NCI-H526 (cell line): ENCODE measurements around the gene TPCN2.

Source experiments
- DNase-seq, 2 experiments: peaks; one replicate each; lab custom pipeline; 2025; lab: John Stamatoyannopoulos, UW

The TPCN2 gene

DNA sequence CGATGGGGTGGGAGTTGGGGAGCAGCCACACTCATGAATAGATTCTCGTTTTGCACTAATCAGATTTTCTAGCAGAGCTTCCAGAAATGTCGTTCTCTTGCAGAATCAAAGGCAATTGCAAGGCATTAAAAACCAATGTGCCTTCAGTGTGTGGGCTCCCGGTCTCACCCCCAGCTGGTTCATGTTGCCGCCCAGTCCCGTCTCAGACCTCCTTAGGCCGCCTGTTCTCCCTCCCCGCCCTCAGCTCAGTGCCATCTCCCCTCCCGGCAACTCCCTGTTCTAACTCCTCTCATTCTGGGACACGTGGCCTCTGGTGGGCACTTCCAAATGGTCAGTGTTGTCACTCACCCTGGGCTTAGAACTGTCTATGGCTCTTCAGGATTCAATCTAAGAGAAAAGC is 64.5 kb downstream of the TPCN2 start:
- DNase-seq: no peak

DNA sequence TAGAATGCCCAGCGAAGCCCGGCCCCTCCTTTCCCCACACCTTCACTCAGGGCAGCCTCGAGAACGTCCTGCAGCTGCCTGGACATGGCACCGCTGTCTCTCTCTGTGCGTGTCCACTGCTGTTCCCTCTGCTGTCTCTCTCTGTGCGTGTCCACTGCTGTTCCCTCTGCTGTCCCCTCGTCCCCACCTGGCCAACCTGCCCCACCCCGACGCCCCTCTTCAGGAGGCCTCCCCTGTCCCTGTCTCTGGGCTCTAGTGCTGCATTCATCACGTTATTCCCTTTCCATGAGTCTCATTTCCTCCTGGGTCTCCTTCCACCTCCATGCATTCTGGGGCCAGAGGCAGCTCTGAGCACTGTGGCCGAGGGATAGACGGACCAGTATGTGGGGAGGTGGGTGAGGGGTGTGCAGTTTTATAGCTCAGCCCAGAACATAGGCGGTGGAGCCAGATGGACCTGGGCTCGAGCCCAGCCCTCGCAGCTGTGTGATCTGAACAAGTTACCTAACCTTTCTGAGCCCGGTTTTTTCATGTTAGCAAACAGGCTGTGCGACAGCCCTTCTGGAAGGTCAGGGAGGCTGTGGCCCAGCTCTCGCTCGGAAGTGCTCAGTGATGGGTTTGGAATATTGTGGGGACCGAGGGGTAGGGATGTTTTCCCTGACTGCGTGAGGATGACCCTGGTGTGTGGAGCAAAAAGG is 65.1 kb downstream of the TPCN2 start:
- no peak for DNase-seq

DNA sequence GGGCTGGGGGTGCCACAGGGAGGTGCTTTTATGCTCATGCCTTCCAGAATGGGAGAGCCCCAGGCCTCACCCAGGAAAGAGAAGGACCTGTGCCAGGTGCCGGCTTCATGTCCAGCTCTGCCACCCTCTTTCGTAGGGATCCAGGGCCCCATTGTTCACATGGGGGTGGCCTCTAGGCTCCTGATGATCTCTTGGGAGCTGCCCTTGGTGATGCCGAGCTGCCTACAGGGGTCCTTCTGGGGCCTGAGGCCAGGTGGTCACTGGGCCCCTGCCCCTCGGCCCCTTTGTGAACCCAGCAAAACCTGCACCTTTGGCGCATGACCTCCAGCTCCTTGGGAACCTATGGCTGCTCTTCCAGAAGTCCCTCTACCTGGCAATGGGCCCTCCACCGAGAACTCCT is 65.6 kb downstream of the TPCN2 start:
- no peak for DNase-seq

DNA sequence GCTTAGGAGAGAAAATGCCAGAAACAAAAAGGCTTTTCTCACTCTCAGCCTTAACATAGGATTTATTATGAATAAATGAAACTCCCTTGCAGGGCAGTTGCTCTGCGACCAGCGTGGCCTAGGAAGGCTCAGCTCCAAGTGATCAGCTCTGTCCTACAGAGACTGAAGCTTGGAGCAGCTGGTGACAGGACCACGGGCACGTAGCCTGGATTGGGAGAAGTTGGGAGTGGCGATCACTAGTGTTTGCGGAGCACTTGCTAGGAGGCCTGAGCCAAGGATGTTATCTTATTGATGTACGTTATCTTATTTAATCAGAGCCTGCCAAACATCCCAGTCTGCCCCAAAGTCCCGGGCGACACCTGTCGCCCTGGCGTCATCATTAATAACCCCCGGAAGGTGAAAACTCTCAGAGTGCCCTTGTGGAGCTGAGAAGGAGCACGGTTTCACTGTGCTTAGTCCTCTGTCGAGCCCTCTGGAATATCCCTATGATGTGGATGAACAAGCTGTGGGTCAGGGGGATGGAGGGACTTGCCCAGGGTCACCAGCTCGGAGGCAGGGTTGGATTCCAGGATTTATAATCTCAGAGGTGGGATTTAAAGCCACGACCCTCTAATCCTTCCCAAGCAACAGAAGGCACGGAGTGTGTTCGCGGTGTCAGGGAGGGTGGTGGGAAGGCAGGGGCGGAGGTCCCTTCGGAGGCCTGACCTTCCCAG is 66.2 kb downstream of the TPCN2 start:
- DNase-seq: no peak

DNA sequence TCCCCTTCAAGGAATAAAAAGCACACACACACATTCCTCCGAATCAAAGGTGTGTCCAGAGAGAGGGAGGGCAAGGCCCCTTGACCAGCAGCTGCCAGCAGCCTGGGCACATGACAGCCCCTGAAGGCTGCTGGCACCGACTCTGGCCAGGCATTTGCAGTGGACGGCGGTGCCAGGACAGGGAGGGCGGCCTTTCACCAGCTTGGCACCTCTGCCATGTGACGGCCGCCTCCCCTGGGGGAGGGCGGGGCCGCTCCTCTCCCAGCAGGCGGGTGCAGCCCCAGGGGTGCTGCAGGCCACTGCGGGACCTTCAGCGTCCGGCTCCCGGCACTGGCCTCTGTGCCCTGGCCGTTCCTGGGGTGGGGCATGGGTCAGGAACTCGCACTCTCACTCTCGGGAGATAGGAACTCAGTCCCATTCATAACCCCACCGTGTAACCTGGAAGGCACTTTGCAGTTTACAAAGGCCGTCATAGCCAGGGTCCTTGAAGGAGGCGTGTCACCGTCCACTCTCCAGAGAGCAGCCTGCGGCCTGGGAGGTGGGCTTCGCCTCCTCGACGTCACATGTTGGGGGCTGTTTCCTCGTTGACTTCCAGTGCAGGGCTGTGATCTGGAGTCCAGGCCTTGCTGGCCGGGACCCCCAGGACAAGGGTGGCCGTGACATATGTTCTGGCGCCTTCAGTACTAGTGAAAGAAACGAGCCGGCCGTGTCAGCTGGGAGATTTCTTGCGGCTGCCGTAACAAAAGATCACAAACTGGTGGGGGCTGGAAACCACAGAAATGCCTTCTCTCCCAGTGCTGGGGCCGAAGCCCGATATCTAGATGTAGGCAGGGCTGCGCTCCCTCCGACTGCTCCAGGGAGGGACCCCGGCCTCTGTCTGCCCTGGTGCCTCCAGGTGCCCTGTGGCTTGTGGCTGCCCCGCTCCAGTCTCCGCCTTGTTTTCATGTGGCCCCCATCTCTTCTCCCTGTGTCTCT is 67.1 kb downstream of the TPCN2 start:
- no peak for DNase-seq

DNA sequence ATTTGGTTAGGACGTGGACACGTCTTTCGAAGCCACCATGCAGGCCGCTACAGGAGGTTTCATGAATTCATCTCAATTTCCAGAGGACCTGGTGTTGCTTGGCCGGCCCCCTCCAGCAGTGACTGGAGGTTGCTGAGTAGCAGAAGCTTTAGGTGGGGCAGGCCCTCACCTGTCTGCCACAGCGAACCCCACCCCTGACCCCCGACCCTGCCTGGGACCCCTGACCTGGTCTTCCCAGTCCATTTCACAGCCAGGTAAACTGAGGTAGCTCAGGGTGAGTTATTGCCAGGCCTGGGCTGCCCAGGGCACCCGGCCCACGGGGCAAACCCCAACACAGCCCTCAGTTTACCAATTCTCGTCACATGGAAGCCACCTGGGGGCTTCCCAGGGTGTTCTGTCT is 67.9 kb downstream of the TPCN2 start:
- DNase-seq: no peak

DNA sequence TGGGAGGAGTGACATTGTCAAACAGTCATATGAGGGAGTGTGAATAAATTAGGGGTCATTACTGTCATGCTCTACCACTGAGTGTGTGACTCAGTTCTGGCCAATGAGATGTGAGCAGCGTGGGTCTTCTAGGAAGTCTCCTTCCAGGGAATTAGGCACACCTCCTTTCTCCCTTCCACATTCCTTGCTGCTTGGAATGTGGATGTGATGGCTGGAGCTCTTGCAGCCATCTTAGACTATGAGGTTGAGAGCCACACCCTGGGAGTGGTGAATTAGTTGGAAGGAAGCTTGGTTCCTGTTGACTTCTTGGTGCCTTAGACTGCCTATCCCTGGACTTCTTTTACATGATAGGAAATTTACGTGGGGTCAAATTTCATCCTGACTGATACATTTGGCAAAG is 70.5 kb downstream of the TPCN2 start:
- no peak for DNase-seq

DNA sequence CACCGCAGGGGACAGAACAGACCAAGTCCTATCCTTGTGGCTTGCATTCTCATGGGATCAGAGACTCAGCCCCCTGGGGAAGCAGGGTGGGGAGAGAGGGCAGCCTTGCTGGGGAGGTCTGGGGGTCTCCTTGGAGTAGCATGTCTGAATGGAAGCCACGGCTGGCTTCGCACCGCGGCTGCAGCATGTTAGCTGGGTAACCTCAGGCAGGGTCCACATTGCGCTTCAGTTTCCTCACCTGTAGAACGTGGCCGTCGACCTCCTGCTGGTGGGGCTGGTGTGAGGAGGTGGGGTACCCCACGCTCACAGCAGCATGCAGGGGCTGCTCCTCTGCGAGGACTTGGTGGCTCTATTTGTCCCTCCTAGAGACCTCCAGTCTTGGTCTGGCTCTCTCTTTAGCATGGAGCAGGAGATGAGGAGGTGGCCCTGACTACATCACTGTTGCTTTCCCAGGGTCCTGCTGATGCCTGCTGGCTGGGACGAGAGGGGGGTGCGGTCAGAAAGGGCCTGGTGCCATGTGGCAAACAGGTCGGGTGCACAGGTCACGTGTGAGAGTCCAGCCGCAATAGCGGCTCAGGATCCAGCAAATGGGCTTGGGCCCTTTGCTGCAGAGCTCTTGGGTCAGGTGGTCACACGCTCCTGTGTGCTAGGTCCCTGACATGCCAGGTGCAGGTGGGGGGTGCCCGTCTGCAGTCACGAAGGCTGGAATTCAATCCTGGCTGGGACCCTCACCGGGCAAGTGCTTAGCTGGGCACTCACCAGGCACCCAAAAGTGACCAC is 71.6 kb downstream of the TPCN2 start:
- DNase-seq: no peak

DNA sequence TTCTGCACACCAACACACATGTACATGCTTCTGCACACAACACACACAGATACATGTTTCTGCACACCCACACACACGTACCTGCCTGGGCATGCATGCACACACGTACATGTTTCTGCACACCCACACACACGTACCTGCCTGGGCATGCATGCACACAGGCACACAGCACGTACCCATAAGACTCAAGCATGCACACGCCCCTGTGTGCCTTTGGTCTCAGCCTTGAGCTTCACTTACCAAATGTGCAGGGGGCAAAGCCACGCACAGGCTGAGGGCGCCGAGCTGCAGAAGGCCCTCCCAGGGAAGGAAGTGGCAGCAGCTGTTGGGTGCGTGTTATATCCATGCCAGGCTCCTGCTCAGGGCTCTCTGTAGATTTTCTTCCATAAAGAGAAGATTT is 72.3 kb downstream of the TPCN2 start:
- DNase-seq: no peak

DNA sequence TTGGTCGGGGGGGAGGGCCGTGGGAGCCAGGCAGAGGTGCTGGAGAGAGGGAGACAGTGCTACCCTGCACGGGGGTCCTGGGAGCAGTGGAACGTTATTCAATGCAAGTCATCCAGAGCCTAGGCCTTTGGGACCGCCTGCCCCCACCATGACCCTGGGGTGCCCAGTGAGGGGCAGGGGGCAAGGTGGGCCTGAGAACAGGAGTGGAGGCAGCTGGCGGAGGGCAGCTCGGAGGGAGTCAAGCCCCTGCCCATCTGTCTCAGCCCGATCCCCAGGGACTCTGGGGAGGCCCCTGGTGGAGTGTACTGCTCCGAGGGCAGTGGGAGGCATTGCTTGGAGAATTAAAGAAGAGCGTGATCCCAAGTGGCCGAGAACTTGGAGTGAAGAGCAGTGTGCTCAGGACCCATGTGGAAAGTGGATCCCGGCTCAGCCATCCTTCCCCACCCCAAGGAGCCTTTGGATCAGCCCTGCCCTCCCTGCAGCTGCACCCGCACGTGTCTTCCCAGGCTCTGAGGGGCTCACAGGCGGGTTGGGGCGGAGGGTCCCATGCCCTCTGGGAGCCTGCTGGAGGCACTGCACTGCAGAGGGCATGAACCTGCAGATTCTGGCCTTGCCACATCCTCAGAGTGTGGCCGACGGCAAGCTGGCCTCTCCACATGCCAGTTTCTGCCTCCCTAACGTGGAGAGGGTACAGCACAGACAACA is 73.0 kb downstream of the TPCN2 start:
- DNase-seq: no peak

DNA sequence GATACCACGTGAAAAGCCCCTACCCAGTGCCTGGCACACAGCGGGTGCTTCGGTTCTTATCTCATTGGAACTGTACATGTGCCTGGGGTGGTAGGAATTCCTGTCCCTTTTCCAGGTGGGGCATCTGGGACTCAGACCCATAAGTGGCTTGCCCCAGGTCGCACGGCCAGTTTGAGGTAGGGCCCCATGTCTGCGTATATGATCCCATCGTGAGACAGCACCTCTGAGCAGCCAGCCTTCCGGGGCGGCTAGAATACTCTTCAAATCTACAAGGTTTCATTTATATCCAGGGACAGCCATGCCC is 73.5 kb downstream of the TPCN2 start:
- no peak for DNase-seq

DNA sequence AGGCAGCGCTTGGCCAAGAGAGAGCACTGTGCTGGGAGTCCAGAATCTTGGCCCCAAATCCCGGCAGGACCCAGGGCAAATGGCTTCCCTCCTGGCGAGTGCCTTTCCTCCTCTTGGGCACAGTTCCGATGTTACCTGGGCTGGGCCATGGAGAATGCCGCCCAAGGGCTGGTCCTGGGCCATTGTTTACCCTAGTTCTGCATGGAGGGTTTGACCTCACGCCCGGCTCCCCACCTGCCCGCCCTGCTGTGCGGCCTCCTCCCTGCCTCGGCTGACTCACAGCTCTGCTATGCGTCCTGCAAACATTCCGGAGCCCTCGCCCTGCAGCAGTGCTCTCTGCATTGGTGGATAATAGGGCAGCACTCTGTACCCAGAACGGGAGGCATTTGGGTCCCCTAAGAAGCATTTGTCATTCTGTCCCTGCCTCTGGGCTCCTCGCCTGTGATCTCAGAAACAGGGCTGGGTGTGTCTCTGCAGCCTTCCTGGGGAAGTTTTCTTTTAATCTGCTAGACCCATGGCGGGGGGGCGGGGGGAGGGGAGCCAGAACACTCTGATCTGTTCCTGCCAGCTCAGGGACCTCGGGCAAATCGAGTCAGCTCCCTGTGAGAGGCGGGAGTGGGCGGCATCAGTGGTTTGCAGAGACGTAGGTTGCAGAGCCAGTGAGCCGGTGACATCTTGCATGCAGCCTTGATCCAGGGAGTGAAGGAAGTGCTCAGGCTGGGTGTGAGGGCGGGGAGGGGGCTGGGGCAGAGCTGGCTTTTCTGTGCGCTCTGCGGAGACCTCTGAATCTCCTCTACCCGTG is 74.1 kb downstream of the TPCN2 start:
- DNase-seq: peak in 1 of 2 experiments; percentile 24

DNA sequence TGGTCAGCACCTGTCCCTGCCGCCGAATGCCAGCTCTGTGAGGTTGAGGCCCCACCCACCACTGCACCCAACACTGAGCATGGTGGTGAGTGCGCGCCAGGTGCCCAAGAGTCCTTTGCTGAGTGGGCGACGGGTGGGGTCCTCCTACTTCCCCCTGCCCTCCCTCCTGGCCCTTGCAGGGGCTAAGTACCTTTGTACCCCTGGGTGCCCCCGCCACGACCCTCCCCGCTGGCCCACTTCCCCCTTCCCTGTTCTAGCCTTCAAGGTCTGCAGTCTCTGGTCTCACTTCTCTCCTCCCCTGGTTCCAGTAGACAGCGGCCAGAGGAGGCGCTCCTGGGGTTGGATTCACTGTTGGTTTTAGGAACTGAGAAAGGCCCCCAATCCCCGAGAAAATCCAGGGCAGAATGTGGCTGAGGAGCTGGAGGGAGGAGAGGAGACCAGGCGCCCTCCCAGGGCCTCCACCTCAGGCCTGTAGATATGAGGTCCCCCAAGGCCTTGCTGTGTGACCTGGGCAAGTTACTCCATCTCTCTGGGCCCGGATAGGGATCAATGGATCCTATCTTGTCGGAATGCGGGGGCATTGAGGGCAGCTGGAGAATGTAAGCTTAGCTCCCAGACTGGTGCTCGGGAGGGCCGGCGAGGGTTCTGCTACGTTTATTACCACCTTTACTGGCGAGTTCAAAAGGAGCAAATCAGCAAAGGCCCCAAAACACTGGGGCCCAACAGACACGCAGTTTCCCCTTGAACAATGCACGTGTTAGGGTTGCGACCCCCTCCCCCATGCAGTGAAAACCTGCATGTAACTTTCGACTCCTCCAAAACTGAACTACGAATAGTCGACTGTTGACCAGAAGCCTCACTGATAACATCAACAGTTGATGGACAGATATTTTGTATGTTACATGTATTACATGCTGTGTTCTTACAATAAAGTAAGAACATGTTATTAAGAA is 75.1 kb downstream of the TPCN2 start:
- DNase-seq: no peak

DNA sequence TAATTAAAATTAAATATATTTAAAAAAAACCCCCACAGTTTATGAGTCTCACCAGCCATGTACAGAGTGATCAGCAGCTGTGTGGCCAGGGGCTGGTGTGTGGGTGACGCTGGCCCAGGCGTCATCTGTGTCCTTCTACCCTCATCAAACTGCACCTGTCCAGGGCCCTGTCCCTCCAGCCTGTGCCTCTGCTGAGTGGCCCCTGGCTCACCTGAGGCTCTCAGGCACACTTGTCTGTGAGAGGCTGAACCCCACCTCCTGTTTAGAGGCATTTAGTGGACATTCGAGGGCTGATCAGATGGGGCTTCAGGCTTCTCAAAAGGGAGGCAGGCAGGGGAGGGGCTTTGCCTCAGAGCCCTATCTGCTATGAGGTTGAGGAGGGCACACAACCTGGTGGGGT is 77.1 kb downstream of the TPCN2 start:
- DNase-seq: no peak

DNA sequence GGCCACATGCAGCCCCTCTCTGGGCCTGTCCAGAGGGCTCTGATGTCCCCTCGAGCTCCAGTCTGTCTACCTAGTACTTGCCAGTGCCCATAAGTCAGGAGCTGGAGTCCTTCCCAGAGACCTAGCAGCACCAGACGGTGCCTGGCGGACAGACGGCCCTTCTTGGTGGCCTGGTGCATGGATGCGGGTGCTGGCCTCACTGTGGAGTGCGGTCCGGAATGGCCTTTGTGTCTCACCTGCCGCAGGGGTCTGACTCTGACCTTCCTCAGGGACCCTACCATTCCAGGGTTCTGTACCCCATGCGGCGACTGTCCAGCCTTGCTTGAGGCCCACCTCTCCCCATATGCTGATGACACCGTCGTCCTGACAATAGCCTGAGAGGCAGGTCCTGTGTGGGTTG is 77.6 kb downstream of the TPCN2 start:
- no peak for DNase-seq

DNA sequence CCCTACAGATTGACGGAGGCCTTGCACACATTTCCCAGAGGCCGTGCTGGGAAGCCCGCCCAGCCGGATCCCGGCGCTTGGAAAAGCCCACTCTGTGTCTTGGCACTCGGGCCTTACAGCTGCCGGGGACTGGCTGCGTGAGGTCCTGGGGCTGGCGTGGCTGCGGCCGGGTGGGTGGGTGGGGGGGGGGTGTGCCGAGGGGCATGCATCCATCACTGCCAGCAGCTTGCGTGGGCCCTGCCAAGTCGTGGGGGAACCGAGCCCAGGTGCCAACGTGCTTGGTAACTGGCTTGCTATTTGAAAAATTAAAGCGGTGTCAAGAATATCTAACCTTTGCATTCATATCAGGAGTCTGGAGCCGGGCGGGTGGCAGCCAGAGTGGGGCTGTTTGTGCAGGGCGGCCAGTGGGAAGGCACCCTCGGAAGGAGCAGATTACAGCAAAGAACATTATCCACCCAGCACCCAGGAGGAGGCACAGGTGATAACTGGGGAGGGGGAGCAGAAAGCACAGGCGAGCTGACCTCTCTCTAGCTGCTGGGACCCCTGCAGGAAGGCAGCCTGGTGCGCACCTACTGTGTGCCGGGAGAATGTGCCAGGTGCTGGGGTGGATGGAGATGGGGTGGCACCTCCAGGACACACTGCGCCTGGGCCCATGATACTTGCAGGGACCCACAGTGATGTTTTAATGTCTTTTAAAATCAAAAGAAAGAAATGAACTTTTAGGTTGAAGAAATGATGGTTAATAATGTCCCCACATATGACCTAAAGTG is 78.5 kb downstream of the TPCN2 start:
- no peak for DNase-seq

DNA sequence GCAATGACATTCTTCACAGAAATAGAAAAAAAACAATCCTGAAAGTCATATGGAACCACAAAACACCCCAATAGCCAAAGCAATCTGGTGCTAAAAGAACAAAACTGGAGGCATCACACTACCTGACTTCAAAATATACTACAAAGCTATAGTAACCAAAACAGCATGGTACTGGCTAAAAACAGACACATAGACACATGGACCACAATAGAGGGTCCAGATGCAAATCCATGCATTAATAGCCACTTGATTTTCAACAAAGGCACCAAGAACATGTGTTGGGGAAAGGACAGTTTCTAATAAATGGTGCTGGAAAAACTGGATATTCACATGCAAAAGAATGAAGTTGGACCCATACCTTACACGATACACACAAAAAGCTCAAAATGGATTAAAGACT is 79.2 kb downstream of the TPCN2 start:
- no peak for DNase-seq

DNA sequence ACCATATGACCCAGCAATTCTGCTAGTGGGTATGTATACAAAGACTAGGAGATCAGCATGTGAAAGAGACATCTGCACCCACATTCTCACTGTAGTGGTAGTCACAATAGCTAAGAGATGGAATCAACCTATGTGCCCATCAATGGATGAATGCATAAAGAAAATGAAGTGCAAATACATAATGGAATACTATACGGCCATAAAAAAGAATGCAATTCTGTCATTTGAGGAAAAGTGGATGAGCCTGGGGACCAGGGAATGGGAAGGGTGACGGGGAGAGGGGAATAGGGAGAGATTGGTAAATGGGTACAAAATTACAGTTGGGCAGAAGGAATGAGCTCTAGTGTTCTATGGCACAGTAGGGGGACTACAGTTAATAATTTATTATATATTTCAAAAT is 80.3 kb downstream of the TPCN2 start:
- DNase-seq: no peak

DNA sequence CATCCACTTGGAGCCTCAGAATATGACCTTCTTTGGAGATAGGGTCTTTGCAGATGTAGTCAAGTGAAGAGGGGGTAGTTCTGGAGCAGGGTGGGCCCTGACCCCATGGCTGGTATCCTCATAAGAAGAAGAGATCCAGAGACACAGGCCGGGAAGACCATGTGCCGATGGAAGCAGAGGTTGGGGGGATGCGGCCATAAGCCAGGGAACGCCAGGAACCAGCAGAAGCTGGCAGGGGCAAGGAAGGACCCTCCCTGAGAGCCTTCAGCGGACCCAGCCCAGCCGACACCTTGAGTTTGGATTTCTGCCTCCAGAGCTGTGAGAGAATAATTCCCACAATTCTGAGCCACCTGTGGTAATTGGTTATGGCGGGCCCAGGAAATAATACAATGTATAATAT is 80.9 kb downstream of the TPCN2 start:
- no peak for DNase-seq
